Gastroesophageal sphincter (tissue), 4 donors: ENCODE results near the gene SMDT1. TPM values are rescaled to one million over a fixed set of nuclear protein-coding genes. Genes with fewer than 3 reads are reported as not detected.

ENCODE experiments used
- ATAC-seq: fragments of 150-250 bp; one replicate; pipeline ENCODE4 v1.9.1; 2016; ENCODE audit warnings: mild to moderate bottlenecking, moderate library complexity
- H3K27ac ChIP-seq, 4 donors: fragments of 200-600 bp; sonication (generic) in 3 of 4; 1 replicate in 3 of 4; 2 replicates in 1 of 4; pipeline ENCODE4 v1.5.1; 2016 to 2019
- H3K27me3 ChIP-seq: fragments of 200-600 bp; sonication (generic); one replicate; pipeline ENCODE4 v1.5.1; 2019
- H3K36me3 ChIP-seq, 2 donors: fragments of 200-600 bp; sonication (generic); one replicate each; pipeline ENCODE4 v1.5.1; 2019; ENCODE audit warnings: control low read depth in 1 of 2
- H3K4me1 ChIP-seq, 3 donors: fragments of 200-600 bp; sonication (generic); 1 replicate in 2 of 3; 2 replicates in 1 of 3; pipeline ENCODE4 v1.5.1; 2016 to 2019; ENCODE audit warnings: control low read depth in 2 of 3
- H3K4me3 ChIP-seq, 2 donors: fragments of 200-600 bp; sonication (generic); one replicate each; pipeline ENCODE4 v1.5.1; 2019; ENCODE audit warnings: mild to moderate bottlenecking in 1 of 2, moderate library complexity in 1 of 2
- H3K9me3 ChIP-seq, 3 donors: fragments of 200-600 bp; sonication (generic); one replicate each; pipeline ENCODE4 v1.5.1; 2017 to 2019; ENCODE audit warnings: control low read depth in 2 of 3
- CTCF ChIP-seq, 4 experiments: fragments of 200-600 bp in 2 of 4; fragments of 450-650 bp in 2 of 4; sonication (generic) in 1 of 4; IDR thresholded peaks; one replicate each; pipeline ENCODE4 v1.5.1; 2017 to 2019; ENCODE audit warnings: antibody characterized with exemption in 4 of 4, mild to moderate bottlenecking in 2 of 4, moderate library complexity in 2 of 4
- EP300 ChIP-seq: sonication (generic); formaldehyde crosslinking; IDR thresholded peaks from one replicate; pipeline ENCODE4 v1.6.1; 2017; ENCODE audit warnings: antibody characterized with exemption, mild to moderate bottlenecking
- POLR2A ChIP-seq, 2 donors: fragments of 450-650 bp; IDR thresholded peaks; one replicate each; pipeline ENCODE4 v1.6.1; 2017; ENCODE audit warnings: antibody characterized with exemption in 2 of 2, mild to moderate bottlenecking in 2 of 2, moderate library complexity in 1 of 2
- POLR2AphosphoS5 ChIP-seq: sonication (generic); formaldehyde crosslinking; IDR thresholded peaks from one replicate; pipeline ENCODE4 v1.6.1; 2017; ENCODE audit warnings: antibody characterized with exemption
- WGBS, 2 donors: methylation state at CpG; one replicate each; pipeline ENCODE4 v1.1.5; 2018; ENCODE audit warnings: low coverage in 1 of 2; 5-methylcytosine and 5-hydroxymethylcytosine counted together
- total RNA-seq, 4 donors: library from RNA; depleted of rRNA; stranded (reverse); fragments of >200 nt; gene quantifications; one replicate each; pipeline ENCODE4 v1.1.0, GENCODE V29; 2016

SMDT1 gene
- total RNA-seq, 4 donors from 2014 or later, result 8.6 to 22.4 (median 19.4) TPM

- H3K36me3 ChIP-seq, result peaks cover 0 to 16% of the 10 kb centered on the region in 2 donors
- H3K27ac ChIP-seq, result no peak overlapping the region
- H3K4me3 ChIP-seq, result no peak overlapping the region
- no peak for ATAC-seq
- no peaks in the 10 kb centered on the region for H3K27me3 ChIP-seq
- TF ChIP-seq POLR2A (IDR thresholded peaks at IDR 0.05) (no peak), POLR2AphosphoS5 (no peak), CTCF (IDR thresholded peaks at IDR 0.05) (no peak), EP300 (no peak)
- H3K4me1 ChIP-seq, result no peaks in the 10 kb centered on the region
- H3K9me3 ChIP-seq, result peaks cover 0 to 6% (median 0%) of the 10 kb centered on the region in 3 donors
Measured at GRCh38 chr22:42041784-42042183, 37.7 kb upstream of the SMDT1 start.

- Histone ChIP-seq H3K36me3 (peaks cover 0 to 7% of the 10 kb centered on the region in 2 donors), H3K4me3 (no peak overlapping the region), H3K27me3 (no peaks in the 10 kb centered on the region), H3K9me3 (no peaks in the 10 kb centered on the region), H3K27ac (no peak overlapping the region), H3K4me1 (no peaks in the 10 kb centered on the region)
- ATAC-seq, result no peak
- 36 to 52% methylated on average over 1 to 2 of the region's 2 CpGs for WGBS, 2 donors
- TF ChIP-seq CTCF (IDR thresholded peaks at IDR 0.05) (no peak), POLR2AphosphoS5 (no peak), POLR2A (IDR thresholded peaks at IDR 0.05) (no peak), EP300 (no peak)
Measured at GRCh38 chr22:42050641-42051180, 28.8 kb upstream of the SMDT1 start.

GRCh38 chr22:42052765-42053164, 26.7 kb upstream of the SMDT1 start:
- 64 to 73% methylated on average over 2 to 3 of the region's 3 CpGs for WGBS, 2 donors
- no peaks in the 10 kb centered on the region for H3K4me1 ChIP-seq
- no peaks in the 10 kb centered on the region for H3K27me3 ChIP-seq
- H3K36me3 ChIP-seq, result peaks cover 0 to 7% of the 10 kb centered on the region in 2 donors
- peaks cover 0 to 9% (median 0%) of the 10 kb centered on the region in 3 donors for H3K9me3 ChIP-seq
- no peak overlapping the region for H3K4me3 ChIP-seq
- H3K27ac ChIP-seq, result no peak overlapping the region
- no peak for TF ChIP-seq CTCF (IDR thresholded peaks at IDR 0.05)
- TF ChIP-seq POLR2A (IDR thresholded peaks at IDR 0.05), result no peak
- TF ChIP-seq POLR2AphosphoS5, result no peak
- TF ChIP-seq EP300, result no peak
- ATAC-seq, result no peak

- H3K4me1 ChIP-seq, result no peaks in the 10 kb centered on the region
- ATAC-seq, result no peak
- 86% methylated on average over 1 of the region's 1 CpG; no CpG with 5 or more reads in 1 of the 2 donors for WGBS, 2 donors
- H3K27me3 ChIP-seq, result no peaks in the 10 kb centered on the region
- TF ChIP-seq POLR2AphosphoS5 (no peak), CTCF (IDR thresholded peaks at IDR 0.05) (no peak), EP300 (no peak), POLR2A (IDR thresholded peaks at IDR 0.05) (no peak)
- peaks cover 0 to 47% of the 10 kb centered on the region in 2 donors for H3K36me3 ChIP-seq
- no peak overlapping the region for H3K4me3 ChIP-seq
- H3K27ac ChIP-seq, result no peak overlapping the region
- H3K9me3 ChIP-seq, result peaks cover 0 to 9% (median 0%) of the 10 kb centered on the region in 3 donors
Measured at GRCh38 chr22:42056757-42057511, 22.6 kb upstream of the SMDT1 start.

GRCh38 chr22:42060489-42060888, 19.0 kb upstream of the SMDT1 start:
- ATAC-seq, result no peak
- WGBS, 2 donors, result no CpG with 5 or more reads among the region's 5 CpGs
- no peak overlapping the region for H3K27ac ChIP-seq

More at GRCh38 chr22:42060489-42060888, 19.0 kb upstream of the SMDT1 start:
- H3K4me3 ChIP-seq, result no peak overlapping the region
- no peaks in the 10 kb centered on the region for H3K27me3 ChIP-seq
- no peaks in the 10 kb centered on the region for H3K4me1 ChIP-seq
- TF ChIP-seq EP300, result no peak
- no peak for TF ChIP-seq CTCF (IDR thresholded peaks at IDR 0.05)
- no peak for TF ChIP-seq POLR2A (IDR thresholded peaks at IDR 0.05)
- TF ChIP-seq POLR2AphosphoS5, result no peak
- peaks cover 0 to 9% (median 0%) of the 10 kb centered on the region in 3 donors for H3K9me3 ChIP-seq
- H3K36me3 ChIP-seq, result peaks cover 0 to 74% of the 10 kb centered on the region in 2 donors
